Putamen (tissue), 1 donor: ENCODE measurements around the gene LRRC7.

Experiments used
- DNase-seq: peaks from one replicate; pipeline ENCODE4 v3.0.0-alpha.2; 2016; ENCODE audit warnings: low spot score

Gene LRRC7

DNA sequence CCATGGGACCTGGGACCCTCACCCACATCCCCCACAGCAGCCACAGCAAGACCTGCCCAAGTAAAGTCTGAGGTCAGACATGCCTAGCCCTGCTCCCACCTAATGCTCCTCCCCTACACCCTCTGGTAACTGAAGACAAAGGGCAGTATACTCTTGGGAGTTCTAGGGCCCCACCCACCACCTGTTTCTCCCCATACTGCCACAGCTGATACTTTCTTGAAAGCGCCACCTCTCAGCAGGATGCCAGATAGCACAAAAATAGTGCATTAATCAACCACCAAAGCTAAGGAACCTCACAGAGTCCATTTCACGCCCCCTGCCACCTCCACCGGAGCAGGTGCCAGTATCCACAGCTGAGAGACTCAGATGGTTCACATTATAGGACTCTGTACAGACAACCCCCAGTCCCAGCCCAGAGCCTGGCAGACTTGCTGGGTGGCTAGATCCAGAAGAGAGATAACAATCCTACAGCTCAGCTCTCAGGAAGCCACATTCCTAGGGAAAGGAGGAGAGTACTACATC is 399.6 kb downstream of the LRRC7 start:
- DNase-seq: no peak

DNA sequence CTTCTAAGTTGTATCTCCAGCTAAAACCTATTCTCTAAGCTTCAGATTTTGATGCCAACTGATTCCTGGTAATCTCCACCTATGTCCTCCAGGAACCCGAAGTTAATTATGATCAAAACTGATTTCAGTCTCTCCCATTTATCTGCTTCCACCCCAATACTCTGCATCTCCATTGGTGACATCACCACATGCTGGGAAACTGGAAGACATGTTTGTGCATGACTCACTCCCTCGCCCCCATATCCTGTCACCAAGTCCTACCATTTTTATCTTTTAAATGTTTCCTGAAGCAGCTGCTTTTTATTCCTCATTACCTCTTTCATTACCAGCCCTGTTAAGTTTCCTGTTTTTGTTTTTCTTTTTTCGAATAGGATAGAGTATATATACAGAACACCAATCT is 409.2 kb downstream of the LRRC7 start:
- peak; percentile 63 for DNase-seq

DNA sequence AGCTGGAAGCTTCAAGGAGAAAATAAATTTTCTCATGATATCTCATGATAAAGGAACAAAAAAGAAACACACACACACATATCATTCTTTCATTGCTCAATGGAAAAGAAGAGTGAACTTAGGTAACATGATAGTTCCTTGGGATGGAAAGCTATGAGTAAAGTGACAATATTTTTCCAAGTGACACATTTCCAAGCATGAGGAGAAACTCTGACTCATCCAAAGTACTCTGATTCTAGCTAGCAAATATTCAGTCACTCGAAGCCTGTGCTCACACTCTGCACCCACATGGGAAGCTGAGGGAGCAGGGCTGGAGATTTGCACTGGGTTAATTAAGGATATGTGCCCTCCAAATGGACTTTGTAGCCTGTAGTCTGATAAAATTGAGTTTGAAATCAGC is 415.3 kb downstream of the LRRC7 start:
- peak; percentile 59 for DNase-seq

DNA sequence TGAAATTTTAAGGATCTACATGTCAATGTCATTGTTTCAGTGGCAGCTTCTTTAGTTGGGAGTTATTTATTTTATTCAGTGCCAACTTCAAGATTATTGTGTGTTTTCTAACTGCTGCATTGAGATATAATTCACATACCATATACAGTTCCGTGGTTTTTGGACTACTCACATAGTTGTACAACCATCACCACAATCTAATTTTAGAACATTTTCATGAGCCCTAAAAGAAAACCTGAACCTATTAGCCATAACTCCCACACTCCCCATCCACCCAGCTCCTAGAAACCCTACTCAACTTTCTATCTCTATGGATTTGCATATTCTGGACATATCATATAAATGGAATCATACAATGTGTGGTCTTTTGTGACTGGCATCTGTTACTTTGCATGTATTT is 417.7 kb downstream of the LRRC7 start:
- no peak for DNase-seq

DNA sequence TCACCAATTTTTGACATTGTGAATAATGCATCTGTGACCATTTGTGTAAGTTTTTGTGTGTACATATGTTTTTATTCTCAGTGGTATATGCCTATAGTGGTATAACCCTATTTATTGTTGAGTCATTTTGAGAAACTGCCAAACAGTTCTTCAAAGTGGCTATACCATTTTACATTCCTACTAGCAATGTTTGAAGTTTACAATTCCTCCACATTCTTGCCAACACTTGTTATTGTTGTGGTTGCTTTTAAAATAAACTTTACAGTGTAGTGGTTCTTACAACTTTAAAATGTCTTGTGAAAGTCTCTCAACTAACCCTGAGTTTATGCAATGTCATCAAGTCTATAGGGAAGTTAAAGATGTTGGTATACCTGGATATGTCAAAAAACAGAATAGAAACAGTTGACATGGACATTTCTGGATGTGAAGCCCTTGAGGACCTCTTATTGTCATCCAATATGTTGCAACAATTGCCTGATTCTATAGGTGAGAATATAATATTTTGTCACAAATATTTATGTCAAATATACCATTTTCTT is 418.2 kb downstream of the LRRC7 start:
- no peak for DNase-seq

DNA sequence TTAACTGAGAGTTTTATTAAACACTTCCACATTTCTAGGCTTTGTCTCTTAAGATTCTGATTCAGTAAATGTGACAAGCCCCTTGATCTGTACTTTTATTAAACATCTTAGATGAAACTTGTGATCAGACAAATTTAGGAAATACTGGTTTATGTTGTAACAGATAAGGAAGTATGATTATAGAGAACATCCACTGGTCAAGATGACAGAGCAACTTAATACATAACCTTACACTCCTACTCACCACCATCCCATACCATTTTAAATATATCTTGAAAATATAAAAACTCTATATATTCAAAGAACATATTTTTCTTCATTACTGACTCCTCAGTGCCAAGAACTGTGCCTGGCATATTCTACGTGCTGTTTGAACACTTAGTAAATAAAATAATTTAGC is 420.2 kb downstream of the LRRC7 start:
- DNase-seq: no peak

DNA sequence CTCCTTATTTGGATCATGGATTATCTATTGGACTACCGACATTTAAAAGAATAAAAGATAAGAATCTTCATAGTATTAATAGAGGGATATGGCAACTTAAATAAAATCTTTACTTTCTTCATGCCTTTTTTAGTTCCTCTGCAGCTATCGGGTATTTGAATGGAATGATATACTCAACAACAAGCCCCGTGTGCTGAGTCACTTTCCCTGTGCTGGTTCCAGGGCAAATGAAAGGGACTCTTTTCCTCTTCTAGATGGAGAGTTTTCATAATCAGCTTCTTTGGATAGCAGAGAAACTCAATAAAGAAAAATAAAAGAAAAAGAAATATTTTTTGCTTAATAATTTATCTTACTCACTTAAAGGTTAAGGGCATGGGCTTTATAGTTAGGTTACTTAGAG is 423.9 kb downstream of the LRRC7 start:
- no peak for DNase-seq

DNA sequence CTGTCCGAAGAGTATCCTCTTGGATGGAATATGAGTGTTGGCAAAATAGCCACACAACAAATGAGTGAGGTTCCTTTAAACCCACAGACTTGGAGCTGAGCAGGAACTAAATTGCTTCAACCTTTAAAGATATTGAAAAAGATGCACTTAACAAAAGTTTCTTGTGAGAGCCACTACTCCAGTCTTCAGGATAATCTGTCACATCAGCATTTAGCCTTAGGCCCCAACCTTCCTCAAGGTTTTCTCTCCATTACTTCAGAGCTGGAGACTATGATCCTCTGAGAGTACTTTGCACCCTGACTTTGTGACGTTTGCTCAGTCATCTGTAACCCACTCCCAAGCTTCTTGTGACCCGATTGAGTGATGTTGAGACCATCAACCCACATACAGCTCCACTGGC is 424.9 kb downstream of the LRRC7 start:
- DNase-seq: no peak

DNA sequence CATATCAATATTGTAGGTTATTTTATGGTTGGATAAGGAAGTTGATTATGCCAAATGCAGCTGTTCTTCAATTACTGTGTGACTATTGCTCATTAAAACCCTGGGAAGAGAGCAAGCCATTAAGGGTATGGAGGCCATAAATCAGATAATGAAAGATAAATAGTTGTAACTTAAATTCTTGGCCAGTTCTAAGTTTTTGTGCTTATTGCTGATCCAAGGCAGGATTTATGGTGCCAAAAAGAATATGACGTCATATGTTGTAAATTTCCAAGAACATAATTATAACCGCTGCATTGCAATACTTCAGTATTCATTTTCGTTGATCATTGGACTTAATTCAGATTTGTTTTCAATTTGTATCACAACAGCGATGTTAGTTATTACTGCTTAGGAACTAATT is 426.1 kb downstream of the LRRC7 start:
- no peak for DNase-seq

DNA sequence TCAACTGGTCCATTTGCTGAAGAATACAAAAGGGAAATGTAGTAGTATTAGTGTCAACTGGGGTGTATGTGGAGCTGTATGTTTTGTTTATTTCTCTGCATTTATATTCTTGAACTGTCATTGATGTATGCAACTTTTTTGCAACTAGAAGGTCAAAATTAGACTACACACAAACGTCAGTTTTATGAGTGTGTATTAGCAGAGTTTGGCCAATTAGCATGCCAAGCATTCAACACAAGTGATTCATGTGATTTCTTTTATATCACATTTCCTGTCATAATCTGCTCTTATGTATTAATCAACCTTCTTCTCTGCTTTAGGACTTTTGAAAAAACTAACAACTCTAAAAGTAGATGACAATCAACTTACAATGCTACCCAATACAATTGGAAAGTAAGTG is 426.5 kb downstream of the LRRC7 start:
- no peak for DNase-seq

DNA sequence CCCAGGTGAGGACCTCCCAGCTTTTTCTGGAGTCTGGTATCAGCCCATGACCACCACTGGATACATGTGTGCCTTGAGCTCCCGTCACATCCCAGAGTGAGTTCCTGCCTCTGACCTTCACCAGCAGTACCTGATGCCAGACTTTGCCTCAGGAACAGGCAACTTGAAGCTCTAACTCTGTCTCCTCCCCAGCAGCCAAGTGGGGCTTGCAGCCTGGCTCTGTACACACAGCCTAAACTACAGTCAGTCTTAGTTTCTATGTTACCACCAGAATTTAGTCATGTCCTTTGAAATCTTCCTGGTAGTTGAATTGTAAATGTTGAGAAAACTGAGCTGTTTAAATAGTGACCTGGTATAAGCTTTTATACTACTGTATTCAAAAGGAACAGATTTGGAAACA is 431.1 kb downstream of the LRRC7 start:
- no peak for DNase-seq

DNA sequence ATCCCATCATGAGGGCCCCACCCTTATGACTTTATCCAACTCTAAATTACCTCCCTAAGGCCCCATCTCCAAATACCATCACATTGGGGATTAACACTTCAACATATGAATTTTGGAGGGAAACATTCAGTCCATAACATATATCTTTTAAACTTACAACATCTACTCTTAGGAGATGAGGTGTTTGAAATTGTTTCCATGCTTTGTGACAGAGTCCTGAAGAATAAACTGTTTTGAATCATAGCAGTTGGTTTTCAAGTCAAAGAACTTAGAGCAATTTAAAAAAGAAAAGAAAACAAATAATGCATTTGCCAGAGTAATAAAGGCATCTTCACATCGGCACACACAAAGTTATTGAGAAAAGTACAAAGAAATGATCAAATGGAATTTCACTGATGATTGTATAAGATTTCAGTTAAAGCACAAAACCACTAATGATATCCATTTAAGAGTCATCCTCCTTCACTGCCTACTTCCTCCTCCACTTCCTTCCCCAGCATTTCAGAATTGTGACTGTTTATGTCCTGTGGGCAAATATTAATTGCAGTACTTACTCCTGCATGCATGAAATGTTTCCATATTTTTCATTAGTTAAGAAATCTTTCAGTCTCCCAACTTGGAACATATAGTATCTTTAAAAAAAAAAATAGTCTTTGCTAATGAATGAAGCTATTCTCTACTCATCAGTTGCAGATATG is 435.6 kb downstream of the LRRC7 start:
- no peak for DNase-seq

DNA sequence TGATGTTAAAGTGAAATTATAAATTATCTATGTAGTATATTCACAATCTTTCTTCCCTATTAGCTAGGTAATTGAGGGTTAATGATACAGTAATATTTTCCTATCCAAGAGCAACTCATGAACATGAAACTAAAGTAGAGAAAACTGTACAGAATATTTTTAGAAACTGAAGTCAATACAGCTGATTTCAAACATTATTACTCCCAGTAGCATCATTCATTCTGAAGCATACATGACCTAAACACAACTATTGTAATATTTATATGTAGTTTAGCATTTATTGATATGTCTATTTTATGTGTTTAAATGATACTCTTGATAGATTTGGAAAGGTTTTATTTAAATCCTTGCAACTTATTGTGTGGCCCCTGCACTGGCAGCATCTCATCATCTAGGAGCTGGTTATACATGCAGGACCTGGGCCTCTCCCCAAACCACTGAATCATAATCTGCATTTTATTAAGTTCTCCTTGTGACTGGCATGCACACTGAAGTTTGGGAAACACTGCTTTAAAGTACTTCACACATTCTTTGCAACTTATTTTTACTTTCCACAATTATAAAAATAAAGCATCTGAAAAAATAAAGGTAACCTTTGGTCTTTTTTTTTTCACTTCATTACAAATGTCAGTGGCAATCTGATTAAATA is 437.8 kb downstream of the LRRC7 start:
- no peak for DNase-seq

DNA sequence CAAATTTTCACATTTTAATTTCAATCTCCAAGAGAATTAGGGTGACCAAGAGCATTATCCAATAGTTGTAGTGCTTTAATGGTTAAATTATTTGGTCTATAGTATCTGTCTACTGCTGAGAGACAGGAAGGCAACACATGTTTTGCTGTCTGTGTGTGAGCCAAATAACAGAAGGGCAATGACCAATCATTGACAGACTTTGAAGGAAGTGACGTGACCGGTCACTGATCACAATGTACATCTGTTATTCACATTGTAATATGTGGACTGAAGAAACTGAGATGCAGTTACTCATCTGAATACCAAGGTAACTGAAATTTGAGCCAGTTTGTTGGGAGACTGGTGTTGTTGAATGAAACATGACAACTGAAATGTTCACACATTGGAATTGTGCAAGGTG is 440.9 kb downstream of the LRRC7 start:
- no peak for DNase-seq

DNA sequence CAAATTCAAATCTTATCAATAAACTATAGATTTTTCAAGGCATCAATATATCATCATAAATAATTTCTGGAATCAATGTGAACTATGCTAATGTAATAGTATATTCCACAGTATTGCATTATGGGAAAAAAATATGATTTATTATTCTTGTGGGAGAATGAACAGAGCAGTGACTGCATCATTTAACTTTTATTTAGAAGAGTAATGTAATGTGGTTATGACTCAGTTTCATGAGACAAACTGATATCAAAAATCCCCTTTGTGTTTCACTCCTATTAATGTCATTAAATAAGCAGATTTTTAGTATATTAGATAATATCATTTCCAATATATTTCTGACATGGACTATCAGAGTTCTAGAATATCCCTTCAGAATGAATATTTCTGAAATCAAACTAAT is 450.0 kb downstream of the LRRC7 start:
- no peak for DNase-seq

DNA sequence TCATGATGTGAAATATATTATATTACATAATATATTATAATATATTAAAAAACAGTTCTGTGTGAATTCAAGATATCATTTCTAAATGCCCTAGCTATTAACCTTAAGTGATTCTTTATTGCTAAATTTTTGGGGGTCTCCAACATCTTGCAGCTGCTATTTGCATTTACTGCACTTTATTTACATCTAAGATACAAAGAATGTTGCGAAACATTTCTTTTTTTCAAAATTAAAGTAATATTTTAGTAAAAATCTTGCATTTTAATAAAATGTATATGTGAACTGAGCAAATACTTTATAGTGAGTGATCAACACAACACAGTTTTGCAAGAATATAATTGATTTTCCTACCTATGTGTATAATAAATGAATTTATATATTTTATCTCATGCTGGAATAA is 456.6 kb downstream of the LRRC7 start:
- DNase-seq: no peak

DNA sequence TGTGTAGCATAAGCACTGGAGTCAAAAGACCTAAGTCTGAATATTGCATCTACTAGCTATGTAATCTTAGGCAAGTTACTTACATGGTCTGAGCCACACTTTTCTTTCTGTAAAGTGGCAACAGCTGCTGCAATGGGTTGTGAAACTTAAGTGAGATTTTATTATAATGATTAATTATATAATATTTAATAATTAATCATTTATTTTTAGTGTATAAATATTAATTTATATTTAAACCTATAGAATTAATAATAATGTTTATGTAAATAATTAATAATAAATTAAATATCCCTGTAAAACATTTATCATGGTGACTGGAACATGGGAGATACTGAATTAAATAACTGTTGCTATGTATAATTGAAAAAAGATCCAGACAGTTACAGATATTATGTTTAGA is 457.3 kb downstream of the LRRC7 start:
- no peak for DNase-seq

DNA sequence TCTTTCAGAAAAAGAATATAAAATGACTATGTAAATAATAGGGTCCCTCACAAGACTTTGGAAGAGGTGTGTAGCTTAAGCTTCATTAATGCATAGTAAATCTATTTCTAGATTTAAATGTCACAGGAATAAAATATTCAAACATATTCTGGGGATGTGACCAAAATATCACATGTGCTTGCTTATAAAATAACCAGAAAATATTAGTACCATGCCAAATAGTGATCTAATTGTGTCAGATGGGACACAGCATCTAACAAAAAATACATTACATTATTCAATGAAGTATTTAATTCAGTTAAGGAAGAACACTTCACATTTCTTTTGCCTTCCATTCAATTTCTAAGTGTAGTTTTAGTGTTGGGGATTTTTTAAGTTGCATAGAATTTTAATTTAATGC is 458.1 kb downstream of the LRRC7 start:
- DNase-seq: no peak

DNA sequence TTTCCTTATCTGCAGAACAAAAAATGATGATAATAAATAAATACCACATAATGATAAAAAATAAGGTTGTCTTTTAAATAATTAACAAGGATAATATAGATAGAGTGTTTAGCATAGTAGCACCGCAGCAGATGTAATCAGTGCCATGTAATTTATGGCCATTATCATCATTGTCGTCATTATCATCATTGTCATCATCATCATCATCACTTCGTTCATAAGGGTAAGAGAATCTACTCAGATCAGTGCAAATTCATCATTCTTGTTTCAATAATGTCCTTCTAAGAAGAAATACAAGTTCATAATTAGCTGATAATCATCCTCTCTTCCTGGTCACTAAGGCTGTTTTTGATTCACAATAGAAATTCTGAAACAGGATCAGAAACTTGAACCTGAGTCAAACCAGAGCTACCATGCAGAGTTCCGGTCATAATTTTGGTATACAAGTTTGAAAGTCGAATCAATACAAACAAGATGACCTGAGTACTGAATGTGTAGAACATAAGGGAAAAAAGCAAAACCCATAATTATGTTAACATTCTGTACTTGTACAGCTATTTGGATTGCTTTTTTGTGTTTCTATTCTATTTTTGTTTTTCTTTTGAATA is 465.6 kb downstream of the LRRC7 start:
- no peak for DNase-seq

DNA sequence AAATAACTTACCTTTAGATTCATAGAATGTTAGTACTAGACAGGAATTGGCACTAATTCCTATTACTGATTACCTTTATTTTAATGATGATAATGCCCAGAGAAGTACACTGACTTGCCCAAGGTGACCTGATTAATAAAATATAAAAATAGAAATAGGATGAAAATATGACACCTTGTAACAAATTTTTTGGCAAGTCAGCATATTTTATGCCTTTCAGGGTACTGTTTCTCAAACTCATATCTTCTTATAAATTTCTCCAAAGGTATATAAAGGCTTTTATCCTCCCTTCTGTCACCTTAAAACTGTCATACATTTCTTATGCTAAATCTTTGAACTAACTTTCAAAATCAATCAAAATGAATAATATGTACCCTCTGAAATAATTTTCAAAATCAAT is 466.2 kb downstream of the LRRC7 start:
- no peak for DNase-seq

DNA sequence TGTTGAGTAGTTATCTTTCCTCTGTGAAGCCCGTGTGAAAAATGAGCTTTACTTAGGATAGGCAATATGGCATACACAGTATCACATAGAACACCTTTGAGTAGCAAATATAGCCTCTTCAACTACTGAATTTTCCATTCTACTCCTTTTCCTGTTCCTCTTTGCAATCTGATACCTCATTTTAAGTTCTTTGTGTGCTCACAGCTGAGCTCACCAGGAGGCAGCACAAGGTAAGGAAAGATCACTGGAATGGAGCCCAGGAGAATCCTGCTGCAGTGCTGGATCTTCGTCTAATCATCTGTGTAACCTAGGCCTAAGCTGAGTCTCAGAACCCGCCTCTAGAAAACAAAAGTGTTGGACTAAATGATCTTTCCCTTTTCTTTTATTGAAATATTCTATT is 466.7 kb downstream of the LRRC7 start:
- no peak for DNase-seq

DNA sequence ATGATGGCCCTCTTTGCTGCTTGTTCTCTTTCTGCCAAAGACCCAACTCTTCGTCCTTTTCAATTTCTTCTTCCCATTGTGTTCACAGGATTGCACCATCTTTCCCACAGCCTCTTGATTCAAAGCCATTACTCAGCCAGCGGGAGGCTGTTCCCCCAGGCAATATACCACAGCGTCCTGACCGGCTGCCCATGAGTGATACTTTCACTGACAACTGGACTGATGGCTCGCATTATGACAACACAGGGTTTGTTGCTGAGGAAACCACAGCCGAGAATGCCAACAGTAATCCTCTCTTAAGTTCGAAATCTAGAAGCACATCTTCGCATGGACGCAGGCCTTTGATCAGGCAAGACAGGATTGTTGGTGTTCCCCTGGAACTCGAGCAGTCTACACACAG is 470.3 kb downstream of the LRRC7 start:
- DNase-seq: no peak

DNA sequence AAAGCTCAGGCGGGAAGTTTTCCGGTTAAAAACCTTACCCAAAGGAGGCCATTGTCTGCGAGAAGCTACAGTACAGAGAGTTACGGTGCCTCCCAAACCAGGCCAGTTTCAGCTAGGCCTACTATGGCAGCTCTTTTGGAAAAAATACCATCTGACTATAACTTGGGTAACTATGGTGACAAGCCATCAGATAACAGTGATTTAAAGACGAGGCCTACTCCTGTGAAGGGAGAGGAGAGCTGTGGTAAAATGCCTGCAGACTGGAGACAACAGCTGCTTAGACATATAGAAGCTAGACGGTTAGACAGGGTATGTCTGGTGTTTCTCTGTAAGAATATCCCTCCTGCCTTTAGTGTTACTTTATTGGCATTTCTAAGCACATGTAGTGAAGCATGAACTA is 471.8 kb downstream of the LRRC7 start:
- DNase-seq: no peak
